Measurements from ENCODE around the gene GP9. TPM values are rescaled to one million over a fixed set of nuclear protein-coding genes. Genes with fewer than 3 reads are reported as not detected.

GP9 gene
- polyA plus RNA-seq (not detected in 2 replicates), polyA minus RNA-seq (not detected in 2 replicates)

DNA sequence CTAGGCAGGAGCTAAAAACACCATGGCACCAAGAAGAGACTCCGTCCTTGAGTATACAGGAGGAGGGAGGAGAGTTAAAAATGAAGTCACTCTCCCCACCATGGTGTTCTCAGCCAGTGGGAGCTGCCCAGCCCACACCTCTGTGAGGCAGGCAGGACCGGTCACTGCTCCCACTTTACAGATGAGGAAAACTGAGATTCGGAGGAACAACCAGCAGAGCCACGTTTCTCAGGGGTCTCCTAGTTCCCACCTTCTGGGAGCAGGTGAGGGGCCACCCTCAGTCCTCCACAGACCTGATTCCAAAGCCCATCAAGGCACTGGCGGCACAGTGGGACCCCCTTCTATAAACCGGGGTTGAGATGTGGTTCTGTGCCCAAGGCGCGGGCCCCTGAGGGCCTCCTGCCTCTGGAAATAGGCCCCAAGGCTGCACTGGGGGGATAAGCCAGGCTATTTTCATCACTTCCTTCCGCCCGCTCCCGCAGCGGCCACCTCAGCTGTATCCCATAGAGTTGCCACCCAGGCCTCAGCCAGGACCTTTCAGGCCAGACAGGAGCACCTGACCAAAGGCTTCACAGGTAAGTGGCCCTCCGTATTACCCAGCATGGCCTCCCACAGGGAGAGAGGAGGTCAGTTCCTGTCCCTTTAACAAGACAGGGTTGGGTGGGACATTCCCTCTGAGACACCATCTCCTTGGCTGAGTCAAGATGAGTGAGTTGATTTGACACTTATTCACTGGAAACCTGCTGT lies at the start of gene GP9:
TSS of gene GP9 (plus strand) at position 504 of the 747 bp plus-strand sequence. CDS start 961 bp downstream, outside the sequence.
- no peaks in the 10 kb centered on the region for H3F3A ChIP-seq (ENCODE audit: insufficient read depth, low read length, poor library complexity, severe bottlenecking)
- no peak for TF ChIP-seq EZH2 (IDR thresholded peaks at IDR 0.05; ENCODE audit: borderline replicate concordance, insufficient read depth, low read length, poor library complexity, severe bottlenecking)
- TF ChIP-seq, protein P1, sequence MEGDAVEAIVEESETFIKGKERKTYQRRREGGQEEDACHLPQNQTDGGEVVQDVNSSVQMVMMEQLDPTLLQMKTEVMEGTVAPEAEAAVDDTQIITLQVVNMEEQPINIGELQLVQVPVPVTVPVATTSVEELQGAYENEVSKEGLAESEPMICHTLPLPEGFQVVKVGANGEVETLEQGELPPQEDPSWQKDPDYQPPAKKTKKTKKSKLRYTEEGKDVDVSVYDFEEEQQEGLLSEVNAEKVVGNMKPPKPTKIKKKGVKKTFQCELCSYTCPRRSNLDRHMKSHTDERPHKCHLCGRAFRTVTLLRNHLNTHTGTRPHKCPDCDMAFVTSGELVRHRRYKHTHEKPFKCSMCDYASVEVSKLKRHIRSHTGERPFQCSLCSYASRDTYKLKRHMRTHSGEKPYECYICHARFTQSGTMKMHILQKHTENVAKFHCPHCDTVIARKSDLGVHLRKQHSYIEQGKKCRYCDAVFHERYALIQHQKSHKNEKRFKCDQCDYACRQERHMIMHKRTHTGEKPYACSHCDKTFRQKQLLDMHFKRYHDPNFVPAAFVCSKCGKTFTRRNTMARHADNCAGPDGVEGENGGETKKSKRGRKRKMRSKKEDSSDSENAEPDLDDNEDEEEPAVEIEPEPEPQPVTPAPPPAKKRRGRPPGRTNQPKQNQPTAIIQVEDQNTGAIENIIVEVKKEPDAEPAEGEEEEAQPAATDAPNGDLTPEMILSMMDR (IDR thresholded peaks at IDR 0.05; ENCODE audit: poor library complexity, severe bottlenecking) = no peak
- no peak for TF ChIP-seq TAF1 (IDR thresholded peaks at IDR 0.05; ENCODE audit: low read depth)
- TF ChIP-seq, protein P2, sequence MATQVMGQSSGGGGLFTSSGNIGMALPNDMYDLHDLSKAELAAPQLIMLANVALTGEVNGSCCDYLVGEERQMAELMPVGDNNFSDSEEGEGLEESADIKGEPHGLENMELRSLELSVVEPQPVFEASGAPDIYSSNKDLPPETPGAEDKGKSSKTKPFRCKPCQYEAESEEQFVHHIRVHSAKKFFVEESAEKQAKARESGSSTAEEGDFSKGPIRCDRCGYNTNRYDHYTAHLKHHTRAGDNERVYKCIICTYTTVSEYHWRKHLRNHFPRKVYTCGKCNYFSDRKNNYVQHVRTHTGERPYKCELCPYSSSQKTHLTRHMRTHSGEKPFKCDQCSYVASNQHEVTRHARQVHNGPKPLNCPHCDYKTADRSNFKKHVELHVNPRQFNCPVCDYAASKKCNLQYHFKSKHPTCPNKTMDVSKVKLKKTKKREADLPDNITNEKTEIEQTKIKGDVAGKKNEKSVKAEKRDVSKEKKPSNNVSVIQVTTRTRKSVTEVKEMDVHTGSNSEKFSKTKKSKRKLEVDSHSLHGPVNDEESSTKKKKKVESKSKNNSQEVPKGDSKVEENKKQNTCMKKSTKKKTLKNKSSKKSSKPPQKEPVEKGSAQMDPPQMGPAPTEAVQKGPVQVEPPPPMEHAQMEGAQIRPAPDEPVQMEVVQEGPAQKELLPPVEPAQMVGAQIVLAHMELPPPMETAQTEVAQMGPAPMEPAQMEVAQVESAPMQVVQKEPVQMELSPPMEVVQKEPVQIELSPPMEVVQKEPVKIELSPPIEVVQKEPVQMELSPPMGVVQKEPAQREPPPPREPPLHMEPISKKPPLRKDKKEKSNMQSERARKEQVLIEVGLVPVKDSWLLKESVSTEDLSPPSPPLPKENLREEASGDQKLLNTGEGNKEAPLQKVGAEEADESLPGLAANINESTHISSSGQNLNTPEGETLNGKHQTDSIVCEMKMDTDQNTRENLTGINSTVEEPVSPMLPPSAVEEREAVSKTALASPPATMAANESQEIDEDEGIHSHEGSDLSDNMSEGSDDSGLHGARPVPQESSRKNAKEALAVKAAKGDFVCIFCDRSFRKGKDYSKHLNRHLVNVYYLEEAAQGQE (IDR thresholded peaks at IDR 0.05; ENCODE audit: borderline replicate concordance) = no peak
- no peak for TF ChIP-seq POLR2AphosphoS5 (IDR thresholded peaks at IDR 0.05)
- no peak for TF ChIP-seq RAD21 (conservative IDR thresholded peaks at IDR 0.05)

DNA sequence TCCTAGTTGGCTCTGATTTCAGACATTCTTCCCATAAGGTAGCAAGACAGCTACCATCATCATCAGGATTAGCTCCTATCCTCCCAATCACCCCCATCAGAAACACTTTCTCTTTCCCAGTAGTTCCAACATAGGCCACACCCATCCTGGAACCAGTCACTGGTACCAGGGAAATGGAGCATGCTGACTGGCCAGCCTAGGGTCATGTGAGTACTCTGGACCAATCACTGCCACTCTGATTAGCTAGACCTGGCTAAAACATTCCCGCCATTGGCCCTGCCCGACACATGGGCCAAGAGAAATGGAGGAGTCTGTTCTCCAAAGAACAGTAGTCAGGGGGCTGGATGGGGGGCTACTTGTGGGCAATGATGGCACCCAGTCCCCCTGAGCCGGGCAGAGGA lies 47.1 kb upstream of the GP9 start:
- Histone ChIP-seq H2AFZ (ENCODE audit: low read depth, low read length) (no peak overlapping the region), H4K20me1 (ENCODE audit: insufficient read depth) (no peaks in the 10 kb centered on the region), H3K4me3 (ENCODE audit: low read length) (no peak overlapping the region), H3F3A (ENCODE audit: insufficient read depth, low read length, poor library complexity, severe bottlenecking) (no peaks in the 10 kb centered on the region), H3K9ac (ENCODE audit: low read length) (no peak overlapping the region), H3K9me2 (ENCODE audit: insufficient read depth, low read length) (no peaks in the 10 kb centered on the region), H3K9me3 (ENCODE audit: low read length) (no peaks in the 10 kb centered on the region), H3K36me3 (ENCODE audit: insufficient read depth, low read length) (no peaks in the 10 kb centered on the region), H3K27me3 (ENCODE audit: insufficient read depth, low read depth, low read length) (no peaks in the 10 kb centered on the region), H3K79me2 (replicated peaks; ENCODE audit: insufficient read depth, low read length) (no peaks in the 10 kb centered on the region), H3K27ac (ENCODE audit: low read length) (no peak overlapping the region), H3K4me2 (ENCODE audit: low read length) (no peak overlapping the region)
- TF ChIP-seq POLR2AphosphoS5 (IDR thresholded peaks at IDR 0.05) = no peak
- no peak for TF ChIP-seq MXI1 (conservative IDR thresholded peaks at IDR 0.05; ENCODE audit: poor library complexity, severe bottlenecking)
- TF ChIP-seq EZH2 (IDR thresholded peaks at IDR 0.05; ENCODE audit: borderline replicate concordance, insufficient read depth, low read length, poor library complexity, severe bottlenecking) = no peak
- no peak for TF ChIP-seq SMC3 (conservative IDR thresholded peaks at IDR 0.05; ENCODE audit: poor library complexity)
- TF ChIP-seq TAF1 (IDR thresholded peaks at IDR 0.05; ENCODE audit: low read depth) = no peak
- TF ChIP-seq, protein P1 (IDR thresholded peaks at IDR 0.05; ENCODE audit: poor library complexity, severe bottlenecking) = no peak
- TF ChIP-seq EP300 (conservative IDR thresholded peaks at IDR 0.05; ENCODE audit: poor library complexity, severe bottlenecking) = no peak
- TF ChIP-seq, protein P2 (IDR thresholded peaks at IDR 0.05; ENCODE audit: borderline replicate concordance) = no peak
- no peak for TF ChIP-seq RAD21 (conservative IDR thresholded peaks at IDR 0.05)

More for the DNA sequence above, at the start of gene GP9:
- H3K27ac ChIP-seq (ENCODE audit: low read length) = no peak within 1 kb of the TSS
- no peak within 1 kb of the TSS for H3K9ac ChIP-seq (ENCODE audit: low read length)
- H3K9me3 ChIP-seq (ENCODE audit: low read length) = no peaks in the 10 kb centered on the region
- no peaks in the 10 kb centered on the region for H4K20me1 ChIP-seq (ENCODE audit: insufficient read depth)
- H3K4me2 ChIP-seq (ENCODE audit: low read length) = no peak within 1 kb of the TSS
- no peaks in the 10 kb centered on the region for H3K9me2 ChIP-seq (ENCODE audit: insufficient read depth, low read length)
- no peaks in the 10 kb centered on the region for H3K79me2 ChIP-seq (replicated peaks; ENCODE audit: insufficient read depth, low read length)
- H3K4me3 ChIP-seq (ENCODE audit: low read length) = no peak within 1 kb of the TSS
- H2AFZ ChIP-seq (ENCODE audit: low read depth, low read length) = no peak within 1 kb of the TSS
- H3K36me3 ChIP-seq (ENCODE audit: insufficient read depth, low read length) = no peaks in the 10 kb centered on the region
- H3K27me3 ChIP-seq (ENCODE audit: insufficient read depth, low read depth, low read length) = no peaks in the 10 kb centered on the region
